PC-9 (cell line): Measurements from ENCODE around the gene ARHGAP26. TPM values are rescaled to one million over a fixed set of nuclear protein-coding genes. Genes with fewer than 3 reads are reported as not detected.

ENCODE experiments used
- BruUV-seq: library from RNA; stranded (reverse); fragments of 400-500 nt; replicated peaks from 2 replicates; lab custom pipeline; 2021; lab: Mats Ljungman, UMichigan
- CTCF ChIA-PET: fragments of 300-600 bp; sonication (Branson Sonifier 250); formaldehyde crosslinking; loops from one replicate; lab custom pipeline; 2022; ENCODE audit warnings: antibody characterized with exemption; lab: Charles Lee
- POLR2A ChIA-PET: fragments of 300-600 bp; sonication (Branson Sonifier 250); formaldehyde crosslinking; loops from one replicate; lab custom pipeline; 2022; ENCODE audit warnings: antibody characterized with exemption; ENCODE audit not compliant: unreplicated experiment; lab: Charles Lee
- DNase-seq, 2 experiments: peaks; one replicate each; pipeline versions ENCODE4 v3.0.0 to v3.0.0-alpha.2; 2015 to 2022; ENCODE audit warnings: mixed read lengths in 1 of 2
- H2AFZ ChIP-seq: fragments of 200-600 bp; sonication (generic); 2 replicates; pipeline ENCODE4 v1.8.1; 2017; ENCODE audit warnings: antibody characterized with exemption
- H3F3A ChIP-seq: fragments of 200-600 bp; sonication (generic); 2 replicates; pipeline ENCODE4 v1.8.1; 2017; ENCODE audit warnings: antibody characterized with exemption, mild to moderate bottlenecking, low read depth; ENCODE audit not compliant: insufficient read depth
- H3K27ac ChIP-seq: fragments of 200-600 bp; sonication (generic); 2 replicates; pipeline ENCODE4 v1.6.1; 2016; ENCODE audit warnings: mixed run types
- H3K27me3 ChIP-seq: fragments of 200-600 bp; sonication (generic); 2 replicates; pipeline ENCODE4 v1.6.1; 2016; ENCODE audit warnings: low read depth, mixed run types; ENCODE audit not compliant: insufficient read depth
- H3K36me3 ChIP-seq: fragments of 200-600 bp; sonication (generic); 2 replicates; pipeline ENCODE4 v1.6.1; 2016; ENCODE audit warnings: low read depth, mixed run types
- H3K4me1 ChIP-seq: fragments of 200-600 bp; sonication (generic); replicated peaks from 2 replicates; pipeline ENCODE4 v1.6.1; 2016; ENCODE audit warnings: mixed run types; ENCODE audit not compliant: insufficient read depth
- H3K4me2 ChIP-seq: fragments of 200-600 bp; sonication (generic); 2 replicates; pipeline ENCODE4 v1.6.1; 2017; ENCODE audit warnings: mixed run types
- H3K4me3 ChIP-seq: fragments of 200-600 bp; sonication (generic); 2 replicates; pipeline ENCODE4 v1.6.1; 2016; ENCODE audit warnings: mixed run types
- H3K79me2 ChIP-seq: fragments of 200-600 bp; sonication (generic); 2 replicates; pipeline ENCODE4 v1.6.1; 2017; ENCODE audit warnings: low read depth, mixed run types
- H3K9me2 ChIP-seq: fragments of 200-600 bp; sonication (generic); 2 replicates; pipeline ENCODE4 v1.8.1; 2017; ENCODE audit warnings: mild to moderate bottlenecking; ENCODE audit not compliant: insufficient read depth
- H3K9me3 ChIP-seq: fragments of 200-600 bp; sonication (generic); 2 replicates; pipeline ENCODE4 v1.8.1; 2016; ENCODE audit warnings: low read depth; ENCODE audit not compliant: insufficient read depth
- H4K20me1 ChIP-seq: fragments of 200-600 bp; sonication (generic); 2 replicates; pipeline ENCODE4 v1.8.1; 2017; ENCODE audit not compliant: insufficient read depth
- CTCF ChIP-seq: fragments of 200-600 bp; sonication (generic); conservative IDR thresholded peaks from 2 replicates; pipeline ENCODE4 v1.6.1; 2017; ENCODE audit warnings: mixed run types, antibody characterized with exemption, mild to moderate bottlenecking, moderate library complexity
- EZH2 ChIP-seq: fragments of 200-600 bp; sonication (generic); IDR thresholded peaks from 2 replicates; pipeline ENCODE4 v1.8.0; 2017; ENCODE audit warnings: antibody characterized with exemption, low read depth
- intact Hi-C: fragments of 100-400 bp; cut with micrococcal nuclease; formaldehyde crosslinking; loops from one replicate; pipeline ENCODE4 v1.10.0; 2022; ENCODE audit not compliant: unreplicated experiment
- total RNA-seq: library from RNA; stranded (reverse); gene quantifications from 2 replicates; pipeline ENCODE4 v1.2.3, GENCODE V29; 2021

ARHGAP26 gene
- total RNA-seq, 1 experiment from 2014 or later, result 29.7 TPM

GRCh38 chr5:142756576-142756975 is 13.6 kb upstream of the ARHGAP26 start:
- no peak overlapping the region for H3K27ac ChIP-seq
- TF ChIP-seq EZH2 (no peak), CTCF (no peak)
- no TSS peak for BruUV-seq

GRCh38 chr5:142757564-142757963 is 12.6 kb upstream of the ARHGAP26 start:
- CTCF ChIA-PET, result no interaction called here
- no TSS peak for BruUV-seq
- Histone ChIP-seq H3K36me3 (no peaks in the 10 kb centered on the region), H3K9me2 (no peaks in the 10 kb centered on the region), H3K4me2 (no peak overlapping the region), H3K27ac (no peak overlapping the region), H4K20me1 (no peaks in the 10 kb centered on the region), H2AFZ (no peak overlapping the region), H3K4me1 (peaks cover 12% of the 10 kb centered on the region), H3K79me2 (no peaks in the 10 kb centered on the region), H3F3A (peaks cover 16% of the 10 kb centered on the region; the same call in 1 of the 2 replicates), H3K9me3 (no peaks in the 10 kb centered on the region), H3K4me3 (no peak overlapping the region), H3K27me3 (no peaks in the 10 kb centered on the region)
- DNase-seq, result no peak
- intact Hi-C loops, result no loop called here
- TF ChIP-seq EZH2 (no peak), CTCF (no peak)
- POLR2A ChIA-PET, result interaction anchor here (0.6 kb wide), 1 partner anchor 108 kb away, joined by 4 read pairs; no protein-coding TSS in a partner anchor

More at GRCh38 chr5:142756576-142756975, 13.6 kb upstream of the ARHGAP26 start:
- intact Hi-C loops, result no loop called here
- H3K4me3 ChIP-seq, result no peak overlapping the region
- peaks cover 15% of the 10 kb centered on the region for H3K4me1 ChIP-seq
- no peak for DNase-seq
- ChIA-PET CTCF (no interaction called here), POLR2A (no interaction called here)
- no peaks in the 10 kb centered on the region for H3K79me2 ChIP-seq
- peaks cover 22% of the 10 kb centered on the region; the same call in 1 of the 2 replicates for H3F3A ChIP-seq
- no peaks in the 10 kb centered on the region for H3K9me3 ChIP-seq
- no peaks in the 10 kb centered on the region for H3K27me3 ChIP-seq
- H3K9me2 ChIP-seq, result no peaks in the 10 kb centered on the region
- no peak overlapping the region for H2AFZ ChIP-seq
- H4K20me1 ChIP-seq, result no peaks in the 10 kb centered on the region
- no peak overlapping the region for H3K4me2 ChIP-seq
- H3K36me3 ChIP-seq, result no peaks in the 10 kb centered on the region

GRCh38 chr5:142758062-142758795 is 11.9 kb upstream of the ARHGAP26 start:
- Histone ChIP-seq H3K79me2 (no peaks in the 10 kb centered on the region), H3F3A (peaks cover 9% of the 10 kb centered on the region; the same call in 1 of the 2 replicates), H3K36me3 (no peaks in the 10 kb centered on the region), H3K27me3 (no peaks in the 10 kb centered on the region), H3K27ac (no peak overlapping the region), H3K4me2 (no peak overlapping the region), H2AFZ (no peak overlapping the region), H3K4me3 (no peak overlapping the region), H3K9me2 (no peaks in the 10 kb centered on the region), H3K4me1 (peaks cover 5% of the 10 kb centered on the region), H4K20me1 (no peaks in the 10 kb centered on the region), H3K9me3 (no peaks in the 10 kb centered on the region)
- intact Hi-C loops, result no loop called here
- no peak for DNase-seq
- ChIA-PET CTCF (no interaction called here), POLR2A (interaction anchor here (0.6 kb wide), 2 partner anchors 21 to 107 kb away, joined by 4 read pairs; no protein-coding TSS in a partner anchor)
- TF ChIP-seq CTCF (no peak), EZH2 (no peak)
- no TSS peak for BruUV-seq
